Measurements from ENCODE around the gene RNF111.

DNA sequence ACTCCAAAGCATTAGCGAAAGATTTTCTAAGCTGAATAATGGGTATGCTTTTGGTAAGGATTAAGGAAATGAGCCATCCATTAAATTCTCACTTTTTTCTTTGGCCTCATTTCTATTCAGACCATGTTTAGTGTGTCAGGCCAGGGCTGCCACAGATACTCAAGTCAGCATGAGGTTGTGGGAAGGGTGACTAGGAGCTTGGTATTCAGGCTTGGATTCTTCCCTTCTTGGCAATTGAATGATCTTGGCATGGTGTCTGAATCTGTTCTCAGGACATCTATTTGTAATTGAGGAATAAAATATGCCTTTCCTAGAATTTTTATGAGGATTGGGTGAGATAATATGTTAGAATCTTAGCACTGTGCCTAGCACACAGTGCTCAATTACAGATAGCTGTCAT lies 128.7 kb downstream of the RNF111 start:
- TF ChIP-seq, protein P1, sequence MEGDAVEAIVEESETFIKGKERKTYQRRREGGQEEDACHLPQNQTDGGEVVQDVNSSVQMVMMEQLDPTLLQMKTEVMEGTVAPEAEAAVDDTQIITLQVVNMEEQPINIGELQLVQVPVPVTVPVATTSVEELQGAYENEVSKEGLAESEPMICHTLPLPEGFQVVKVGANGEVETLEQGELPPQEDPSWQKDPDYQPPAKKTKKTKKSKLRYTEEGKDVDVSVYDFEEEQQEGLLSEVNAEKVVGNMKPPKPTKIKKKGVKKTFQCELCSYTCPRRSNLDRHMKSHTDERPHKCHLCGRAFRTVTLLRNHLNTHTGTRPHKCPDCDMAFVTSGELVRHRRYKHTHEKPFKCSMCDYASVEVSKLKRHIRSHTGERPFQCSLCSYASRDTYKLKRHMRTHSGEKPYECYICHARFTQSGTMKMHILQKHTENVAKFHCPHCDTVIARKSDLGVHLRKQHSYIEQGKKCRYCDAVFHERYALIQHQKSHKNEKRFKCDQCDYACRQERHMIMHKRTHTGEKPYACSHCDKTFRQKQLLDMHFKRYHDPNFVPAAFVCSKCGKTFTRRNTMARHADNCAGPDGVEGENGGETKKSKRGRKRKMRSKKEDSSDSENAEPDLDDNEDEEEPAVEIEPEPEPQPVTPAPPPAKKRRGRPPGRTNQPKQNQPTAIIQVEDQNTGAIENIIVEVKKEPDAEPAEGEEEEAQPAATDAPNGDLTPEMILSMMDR (optimal IDR thresholded peaks at IDR 0.05 in 1 of 3, IDR thresholded peaks at IDR 0.05 in 1 of 3, conservative IDR thresholded peaks at IDR 0.05 in 1 of 3; ENCODE audit: extremely low read depth in 1 of 3, insufficient read depth in 2 of 3, low read length in 3 of 3) = no peak
- no peak for TF ChIP-seq EZH2 (IDR thresholded peaks at IDR 0.05; ENCODE audit: low read length)
